ENCODE results near the gene SUSD5.

The SUSD5 gene

DNA sequence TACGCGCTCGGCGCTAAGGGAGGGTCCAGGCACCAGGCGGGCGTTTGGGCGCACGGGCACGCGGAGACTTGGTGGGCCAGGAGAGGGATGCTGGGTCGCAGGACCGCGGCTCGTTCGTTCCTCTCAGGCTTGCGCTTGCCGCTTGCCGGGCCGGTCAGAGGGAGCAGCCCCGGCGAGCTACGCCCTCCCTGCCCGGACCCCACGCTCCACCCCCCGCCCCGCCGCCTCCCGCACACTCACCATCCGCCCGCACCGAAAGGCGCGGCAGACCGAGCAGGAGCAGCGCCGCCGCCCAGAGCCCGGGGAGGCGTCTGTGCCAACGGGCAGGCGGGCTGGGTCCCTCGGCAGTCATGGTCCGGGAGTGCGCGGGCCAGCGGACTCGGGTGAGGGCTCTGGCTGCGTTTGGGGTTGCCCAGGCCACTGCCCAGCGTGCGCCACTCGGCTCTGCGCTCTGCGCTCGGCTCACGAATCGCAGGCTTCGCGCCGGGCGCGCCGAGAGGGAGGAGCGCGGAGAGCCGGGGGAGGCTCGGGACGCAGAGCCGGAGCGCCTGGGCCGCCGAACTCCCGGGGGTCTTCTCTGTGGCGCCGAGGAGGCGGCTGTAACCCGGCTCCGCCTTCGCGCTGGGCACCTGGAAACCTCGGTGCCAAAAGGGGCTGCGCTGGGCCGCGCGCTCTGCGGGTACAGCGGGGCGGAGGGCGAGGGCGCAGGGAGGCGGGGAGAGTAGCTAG lies at the start of gene SUSD5:
TSS of gene SUSD5 (minus strand) at position 365 of the 729 bp plus-strand sequence. CDS start at position 352, 13 bp downstream.
- peak; percentile 21 for DNase-seq

DNA sequence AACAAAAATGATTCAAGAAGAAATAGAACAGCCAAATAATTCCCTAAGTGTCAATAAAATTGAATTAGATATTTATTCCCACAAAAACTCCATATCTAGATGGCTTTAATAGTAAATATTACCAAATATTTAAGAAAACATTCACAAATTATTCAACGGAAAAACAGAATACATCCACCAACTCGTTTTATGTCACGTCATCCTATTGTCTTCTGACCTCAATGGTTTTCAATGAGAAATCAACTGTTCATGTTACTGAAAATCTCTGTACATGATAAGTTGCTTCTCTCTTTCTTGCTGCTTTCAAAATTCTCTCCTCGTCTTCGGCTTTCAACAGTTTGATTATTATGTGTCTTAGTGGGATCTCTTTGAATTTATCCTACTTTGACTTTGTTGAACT lies 41.5 kb upstream of the SUSD5 start:
- no peak for DNase-seq

DNA sequence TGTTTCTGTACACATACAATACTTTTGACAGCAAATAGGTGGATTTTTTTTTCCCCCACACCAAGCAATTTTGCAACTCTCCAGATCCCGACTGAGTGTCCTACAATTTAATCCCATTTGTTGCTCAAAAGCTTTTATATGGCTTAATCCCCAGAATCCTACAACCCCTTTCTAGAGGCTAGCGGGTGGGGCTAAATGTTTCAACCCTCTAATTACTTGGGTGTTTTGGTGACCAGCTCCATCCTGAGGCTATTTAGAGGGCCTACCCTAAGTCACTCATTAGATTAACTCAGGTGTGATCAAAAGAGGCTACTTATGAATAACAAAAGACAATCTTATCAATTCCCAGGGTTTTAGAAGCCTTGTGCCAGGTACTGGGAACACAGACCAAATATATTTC lies 37.6 kb upstream of the SUSD5 start:
- no peak for DNase-seq

DNA sequence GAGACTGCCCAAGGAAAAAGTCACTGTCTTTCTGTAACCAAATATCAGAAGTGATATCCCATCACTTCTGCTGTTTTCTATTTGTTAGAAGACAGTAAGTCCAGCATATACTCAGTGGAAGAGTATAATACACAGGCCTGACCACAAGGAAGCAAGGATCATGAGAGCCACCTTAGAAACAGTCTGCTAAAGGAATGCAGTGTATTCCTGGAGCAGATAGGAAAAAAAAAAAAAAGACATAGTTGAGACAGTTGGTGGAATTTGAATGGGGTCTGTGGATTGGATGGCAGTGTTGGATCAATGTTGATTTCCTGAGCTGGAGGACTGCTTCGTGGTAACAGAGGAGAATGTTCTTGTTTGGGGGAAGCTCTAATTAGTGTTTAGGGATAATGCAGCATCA lies 32.1 kb upstream of the SUSD5 start:
- DNase-seq, result no peak

DNA sequence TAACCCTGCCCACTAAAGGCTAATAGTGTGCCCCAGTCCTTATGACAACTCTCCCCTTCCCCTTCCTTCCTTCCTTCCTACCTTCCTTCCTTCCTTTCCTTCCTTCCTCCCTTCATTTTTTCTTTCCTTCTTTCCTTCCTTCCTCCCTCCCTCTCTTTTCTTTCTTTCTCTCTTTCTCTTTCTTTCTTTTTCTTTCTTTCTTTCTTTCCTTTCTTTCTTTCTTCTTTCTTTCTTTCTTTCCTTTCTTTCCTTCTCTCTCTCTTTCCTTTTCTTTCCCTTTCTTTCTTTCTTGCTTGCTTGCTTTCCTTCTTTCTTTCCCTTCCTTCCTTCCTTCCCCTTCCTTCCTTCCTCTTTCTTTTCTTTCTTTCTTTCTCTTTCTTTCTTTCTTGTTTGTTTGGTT lies 28.2 kb upstream of the SUSD5 start:
- DNase-seq, result no peak

DNA sequence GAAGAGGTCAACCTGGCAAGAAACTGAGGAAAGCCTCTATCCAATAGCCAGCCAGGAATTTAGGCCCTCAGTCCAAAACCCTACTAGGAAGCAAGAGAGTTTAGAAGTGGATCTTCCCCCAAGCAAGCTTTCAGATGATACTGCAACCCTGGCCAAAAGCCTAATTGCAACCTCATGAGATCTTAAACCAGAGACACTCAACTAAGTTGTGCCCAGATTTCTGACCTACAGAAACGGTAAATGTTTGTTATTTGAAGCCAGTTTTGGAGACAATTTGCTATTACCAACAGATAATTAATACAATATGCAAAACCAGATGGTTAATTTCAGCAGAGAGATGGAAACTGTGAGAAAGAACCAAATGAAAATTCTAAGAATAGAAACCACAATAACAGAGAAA lies 21.7 kb upstream of the SUSD5 start:
- DNase-seq, result no peak

DNA sequence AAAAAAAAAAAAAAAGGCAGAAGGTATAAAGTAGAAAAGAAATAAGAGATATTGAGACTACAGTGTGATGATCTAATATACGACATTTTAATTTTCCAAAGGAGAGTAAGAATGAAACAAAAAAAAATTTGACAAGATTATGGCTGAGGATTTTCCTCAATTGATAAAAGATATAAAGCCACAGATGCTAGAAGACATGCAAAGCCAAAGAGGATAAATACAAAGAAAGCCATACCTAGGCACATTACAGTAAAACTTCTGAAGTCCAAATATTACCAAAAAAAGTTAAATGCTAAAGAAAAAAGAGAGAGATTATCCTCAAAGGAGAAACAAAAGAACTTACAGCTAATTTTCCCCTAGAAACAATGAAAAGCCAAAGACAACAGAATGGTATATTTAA lies 20.3 kb upstream of the SUSD5 start:
- DNase-seq, result no peak

DNA sequence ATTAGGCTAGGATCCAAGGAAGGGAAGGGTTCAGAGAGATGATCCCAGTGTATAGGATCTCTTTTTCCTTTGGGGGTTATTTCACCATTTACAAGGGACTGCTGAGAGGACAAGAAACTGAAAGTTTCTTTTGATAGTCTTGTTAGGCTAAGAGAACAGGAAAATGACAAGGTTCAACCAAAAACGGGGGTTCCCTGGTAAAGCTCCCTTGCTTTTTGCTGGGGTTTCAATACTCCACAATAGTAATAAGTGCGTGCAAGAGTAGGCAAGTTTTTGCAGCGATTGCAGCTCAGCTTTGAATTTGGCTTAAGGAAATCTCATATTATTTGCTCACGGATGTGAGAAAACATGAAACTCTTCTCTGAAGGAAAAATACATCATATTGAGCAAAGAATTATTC lies 18.8 kb upstream of the SUSD5 start:
- no peak for DNase-seq

DNA sequence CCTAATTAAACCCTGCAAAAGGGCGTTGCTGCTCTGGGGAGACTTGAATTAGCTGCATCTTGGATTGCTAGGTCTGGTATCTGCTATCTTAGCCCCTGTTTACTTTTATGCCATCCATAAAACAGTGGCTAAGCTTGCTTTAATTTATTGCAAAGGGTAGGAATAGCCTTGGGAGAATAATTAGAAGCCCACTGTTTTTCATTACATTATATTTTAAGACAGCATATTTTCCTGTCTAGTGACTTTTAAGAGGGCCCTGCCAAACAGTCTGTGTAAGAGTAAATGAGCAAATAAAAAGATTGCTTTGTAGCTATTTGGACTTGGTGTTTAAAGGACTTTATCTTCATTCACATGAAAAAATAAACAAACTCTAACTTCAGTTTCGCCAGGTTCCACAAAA lies 17.4 kb upstream of the SUSD5 start:
- DNase-seq, result peak; percentile 41

DNA sequence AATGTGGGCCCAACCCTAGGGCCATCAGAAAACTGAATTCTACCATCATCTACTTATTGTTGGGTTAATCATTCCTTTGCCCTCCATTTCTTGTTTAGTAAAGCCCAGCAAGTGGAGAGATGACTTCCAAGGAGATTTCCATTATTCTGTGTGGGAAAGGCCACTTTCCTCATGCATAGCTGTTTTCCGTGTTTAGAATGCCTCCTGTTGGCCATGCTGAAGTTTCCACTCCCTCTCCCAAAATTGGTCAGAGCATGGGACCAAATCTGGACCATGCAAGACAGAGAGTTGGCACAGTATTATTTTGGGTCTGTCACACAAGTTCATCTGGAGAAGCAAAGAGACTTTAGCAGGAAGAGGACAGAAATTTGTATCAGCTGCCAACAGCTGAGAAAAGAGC lies 15.3 kb upstream of the SUSD5 start:
- DNase-seq, result no peak

DNA sequence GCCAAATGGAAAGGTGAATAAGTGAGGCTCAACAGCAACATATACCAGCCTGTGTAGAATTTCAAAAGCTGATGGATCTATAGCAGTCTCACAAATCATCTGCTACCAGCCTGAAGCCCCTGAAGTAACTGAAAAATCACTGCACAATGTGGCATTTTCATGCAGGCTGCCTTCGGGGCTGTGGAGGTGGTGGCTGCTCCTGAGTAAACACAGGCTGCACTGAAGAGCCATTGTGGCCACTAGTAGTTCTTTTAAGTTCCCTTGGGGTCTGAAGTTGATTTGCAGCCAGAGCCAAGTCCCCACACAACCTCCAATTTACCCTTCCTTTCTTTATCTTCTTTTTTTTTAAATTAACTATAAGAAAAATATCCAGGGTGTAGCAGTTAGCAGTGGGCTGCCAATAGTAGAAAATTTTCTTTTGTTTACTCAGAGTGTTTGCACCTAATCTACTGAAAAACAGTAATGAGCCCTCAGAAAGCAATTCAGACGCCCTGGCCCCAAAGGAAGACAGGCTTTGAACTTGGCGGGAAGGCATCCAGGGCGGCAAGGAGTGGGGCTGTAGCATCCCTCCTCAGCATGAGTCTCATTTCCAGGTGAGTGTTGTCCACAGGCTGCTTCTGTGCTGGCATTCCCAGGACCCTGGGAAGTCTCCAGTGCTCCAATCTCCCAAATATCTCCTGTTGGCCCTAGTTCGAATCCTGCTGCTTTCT lies 13.3 kb upstream of the SUSD5 start:
- DNase-seq, result peak; percentile 30

DNA sequence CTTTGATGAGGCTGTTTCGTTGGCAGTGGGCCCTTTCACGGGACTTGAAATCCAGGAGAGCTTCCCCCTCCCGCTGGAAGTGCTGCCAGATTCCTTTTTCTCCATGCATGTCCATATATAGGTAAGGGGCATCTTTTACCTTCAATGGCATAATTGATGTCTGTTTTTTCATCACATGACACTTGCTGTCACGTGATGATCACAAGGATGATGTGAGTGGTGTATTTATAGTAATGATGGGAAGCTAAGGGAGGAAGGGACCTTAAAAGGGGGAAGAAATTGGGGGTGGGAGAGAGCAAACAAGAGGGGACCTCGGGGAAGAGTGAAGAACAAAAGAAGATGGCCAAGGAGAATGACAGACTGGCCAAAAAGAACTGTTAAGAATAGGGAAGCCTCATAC lies 11.3 kb upstream of the SUSD5 start:
- no peak for DNase-seq

DNA sequence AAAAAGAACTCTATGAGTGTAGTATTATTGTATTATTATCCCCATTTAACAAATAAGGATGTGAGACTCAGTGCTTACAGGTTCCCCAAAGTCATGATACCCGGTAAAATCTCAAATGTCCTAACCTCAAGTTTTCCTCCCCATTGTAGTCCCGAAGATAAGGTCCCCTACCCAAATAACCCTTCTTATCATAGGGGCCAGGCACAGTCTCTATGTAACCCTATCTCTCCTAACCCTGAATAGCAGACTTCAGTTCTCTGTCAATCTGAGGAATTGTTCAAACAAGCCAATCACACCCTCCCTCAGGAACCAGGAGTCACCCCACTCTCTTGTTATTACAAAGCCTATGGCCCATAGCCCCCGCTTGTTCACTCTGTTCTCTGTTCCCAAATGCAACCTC lies 10.5 kb upstream of the SUSD5 start:
- DNase-seq, result no peak

DNA sequence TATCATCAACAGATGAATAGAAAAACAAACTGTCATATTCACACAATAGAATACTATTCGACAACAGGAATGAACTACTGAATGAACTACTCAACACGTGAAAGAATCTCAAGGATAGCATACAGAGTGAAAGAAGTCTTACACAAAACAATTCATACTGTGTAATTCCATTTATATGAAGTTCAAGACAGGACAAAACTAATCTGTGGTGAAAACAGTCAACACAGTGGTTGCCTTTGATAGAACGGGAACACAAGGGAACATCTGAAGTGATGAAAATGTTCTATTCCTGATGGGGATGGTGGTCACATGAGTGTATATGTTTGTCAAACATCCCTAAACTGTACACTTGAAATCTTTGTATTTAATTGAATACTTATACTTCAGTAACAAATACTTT lies 2.6 kb upstream of the SUSD5 start:
- DNase-seq, result no peak

DNA sequence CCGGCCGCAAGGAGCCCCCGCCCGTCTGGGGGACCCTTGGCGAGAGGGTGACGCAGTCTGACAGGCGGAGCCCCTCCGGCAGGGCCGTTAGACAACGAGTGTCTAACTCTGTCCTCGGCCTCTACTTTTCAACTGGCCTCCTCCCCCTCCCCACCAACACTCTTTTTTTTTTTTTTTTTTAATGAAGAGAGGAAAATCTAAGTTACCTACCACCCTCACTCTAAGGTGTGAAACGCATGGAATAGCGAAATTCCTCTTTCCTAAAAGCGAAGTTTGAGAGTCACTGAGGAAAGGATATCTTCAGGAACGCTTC lies 521 bp upstream of the SUSD5 start:
- no peak for DNase-seq

DNA sequence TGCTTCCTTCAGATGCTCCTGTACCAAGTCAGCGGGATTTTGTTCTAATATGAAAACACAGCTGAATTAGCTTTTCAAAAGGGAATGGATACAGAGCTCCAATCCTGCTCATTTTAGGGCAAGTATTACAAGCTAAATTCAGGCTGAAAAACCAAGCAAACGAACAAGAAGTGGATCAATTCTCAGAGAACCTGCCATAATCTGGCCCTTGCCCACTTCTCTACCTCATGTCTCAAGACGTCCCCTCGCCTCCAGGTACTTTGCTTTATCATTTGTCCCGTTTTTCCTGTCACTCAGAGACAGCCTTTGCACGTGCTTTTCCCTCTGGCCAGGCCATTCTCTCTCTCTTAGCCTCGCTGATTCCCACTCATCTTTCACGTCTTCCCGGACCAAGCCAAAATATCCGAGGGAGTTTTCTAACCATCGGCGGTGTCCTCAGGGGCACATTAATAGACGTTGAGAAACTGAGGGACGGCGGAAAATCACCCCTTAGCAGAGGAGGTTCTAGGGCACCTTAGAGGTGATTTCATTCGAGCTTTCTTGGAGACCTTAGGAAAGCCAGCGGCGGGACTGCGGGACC lies 654 bp downstream of the SUSD5 start:
- DNase-seq, result no peak

DNA sequence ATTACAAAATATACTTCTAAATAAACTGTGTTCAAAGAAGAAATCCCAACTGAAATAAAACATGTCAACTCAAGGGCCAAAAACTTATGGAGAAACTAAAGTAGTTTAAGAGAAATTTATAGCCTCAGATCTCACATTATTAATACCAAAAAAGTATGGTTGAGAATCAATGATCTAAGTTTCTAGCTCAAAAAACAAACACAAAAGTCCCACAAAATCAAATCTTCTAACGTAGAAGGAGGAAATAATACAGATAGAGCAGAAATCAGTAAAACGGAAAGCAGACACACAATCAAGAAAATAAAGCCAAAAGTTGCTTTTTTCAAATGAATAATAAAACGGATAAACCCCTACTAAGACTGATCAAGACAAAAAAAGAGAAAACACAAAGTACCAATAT lies 2.9 kb downstream of the SUSD5 start:
- DNase-seq, result no peak

DNA sequence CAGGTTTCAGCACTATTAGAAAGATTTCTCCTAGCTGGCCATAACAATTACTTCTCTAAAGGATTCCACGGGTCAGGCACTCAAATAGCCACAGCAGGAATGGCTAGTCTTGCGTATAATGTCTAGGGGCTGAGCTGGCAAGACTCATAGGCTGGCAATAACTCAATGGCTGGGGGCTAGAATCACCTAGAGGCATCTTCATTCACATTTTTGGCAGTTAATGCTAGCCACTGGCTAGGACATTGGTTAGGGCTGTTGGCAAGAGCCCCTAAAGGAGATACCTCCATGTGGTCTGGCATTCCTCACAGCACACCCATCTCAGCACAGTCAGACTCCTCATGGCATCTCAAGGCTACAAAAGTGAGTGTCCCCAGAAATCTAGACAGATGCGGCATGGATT lies 6.2 kb downstream of the SUSD5 start:
- DNase-seq, result no peak

DNA sequence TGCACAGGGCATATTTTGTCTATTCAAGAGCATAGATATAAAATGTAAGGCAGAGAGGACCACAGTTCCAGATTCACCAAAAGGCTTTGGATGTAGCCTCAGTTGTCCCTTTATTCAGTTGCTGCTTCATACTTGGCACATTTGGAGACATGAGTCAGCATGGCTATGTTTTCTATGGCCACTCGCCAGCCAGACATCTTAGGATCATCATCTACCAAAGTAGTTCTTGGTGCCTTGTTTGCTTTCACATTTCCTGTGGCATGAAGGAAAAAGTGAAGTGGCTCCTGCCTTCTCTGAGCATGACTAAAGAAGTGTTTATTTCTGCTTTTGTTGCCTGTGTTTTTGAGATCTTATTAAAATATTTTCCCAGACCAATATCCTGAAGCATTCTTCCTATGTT lies 7.2 kb downstream of the SUSD5 start:
- no peak for DNase-seq

DNA sequence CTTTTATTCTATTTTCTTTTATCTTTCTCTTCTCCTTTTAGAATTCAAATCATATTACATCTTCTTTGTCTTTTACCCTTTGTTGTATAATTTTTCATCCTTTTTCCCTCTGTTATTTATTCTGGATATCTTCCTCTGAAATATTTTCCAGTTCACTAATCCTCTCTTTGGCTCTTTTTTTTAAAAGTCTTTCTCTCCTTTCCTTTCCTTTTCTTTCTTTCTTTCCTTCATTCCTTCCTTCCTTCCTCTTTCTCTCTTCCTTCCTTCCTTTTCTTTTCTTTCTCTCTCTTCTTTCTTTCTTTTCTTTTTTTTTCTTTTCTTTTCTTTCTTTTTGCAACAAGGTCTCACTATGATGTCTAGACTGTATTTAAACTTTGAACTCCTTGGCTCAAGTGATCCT lies 9.3 kb downstream of the SUSD5 start:
- no peak for DNase-seq

DNA sequence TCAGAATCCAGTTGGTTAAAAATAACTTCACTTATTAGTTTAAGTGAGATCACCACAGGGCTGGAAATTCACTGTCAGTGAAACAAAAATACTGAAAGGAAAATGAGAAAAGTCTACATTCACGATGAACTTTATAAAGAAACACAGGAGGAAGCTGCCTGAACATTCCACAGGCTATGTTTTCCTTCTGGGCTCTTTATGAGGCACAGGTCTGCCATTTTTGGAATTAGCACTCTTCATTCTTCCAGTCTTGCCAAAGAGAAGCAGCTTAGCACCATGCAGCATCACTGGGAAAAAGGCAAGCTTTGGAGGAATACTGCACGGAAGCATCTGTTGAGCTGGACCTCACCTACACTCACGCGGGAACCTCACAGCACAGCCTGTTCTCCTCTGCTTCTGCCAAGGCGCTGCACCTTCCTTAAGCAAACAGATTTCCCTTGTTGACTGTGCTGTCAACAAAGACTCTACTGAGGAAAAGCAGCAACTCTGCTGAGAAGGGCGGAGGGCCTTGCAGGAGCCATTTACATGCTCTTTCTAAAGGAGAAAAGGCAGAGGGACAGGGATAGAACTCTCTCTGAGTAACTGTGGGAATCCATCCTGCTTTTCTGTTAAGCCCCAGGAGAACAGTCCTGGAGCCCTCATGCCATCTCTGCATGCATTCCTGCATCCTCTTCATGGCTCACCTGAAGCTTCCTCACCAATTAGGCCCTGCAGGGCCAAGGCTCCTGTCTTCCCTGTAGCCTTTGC lies 15.7 kb downstream of the SUSD5 start:
- DNase-seq, result no peak

DNA sequence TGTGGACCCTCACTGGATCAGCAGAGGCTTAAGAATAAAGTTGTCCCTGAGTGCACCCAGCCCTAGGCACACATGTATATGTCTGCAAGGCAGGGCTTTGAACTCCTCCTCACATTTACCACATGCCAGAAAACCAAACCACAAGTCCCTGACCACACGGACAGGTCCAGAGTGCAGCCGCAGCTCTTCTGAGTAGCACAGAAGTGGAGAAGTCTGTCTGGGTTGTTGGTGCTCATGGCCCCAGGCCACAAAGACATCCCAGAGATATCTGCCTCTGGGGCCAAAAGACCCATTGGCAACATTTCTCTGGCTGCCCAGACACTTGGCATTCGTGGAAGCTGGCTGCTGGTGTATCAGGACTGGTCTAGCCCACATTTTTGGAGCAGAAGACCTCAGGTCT lies 17.4 kb downstream of the SUSD5 start:
- no peak for DNase-seq

DNA sequence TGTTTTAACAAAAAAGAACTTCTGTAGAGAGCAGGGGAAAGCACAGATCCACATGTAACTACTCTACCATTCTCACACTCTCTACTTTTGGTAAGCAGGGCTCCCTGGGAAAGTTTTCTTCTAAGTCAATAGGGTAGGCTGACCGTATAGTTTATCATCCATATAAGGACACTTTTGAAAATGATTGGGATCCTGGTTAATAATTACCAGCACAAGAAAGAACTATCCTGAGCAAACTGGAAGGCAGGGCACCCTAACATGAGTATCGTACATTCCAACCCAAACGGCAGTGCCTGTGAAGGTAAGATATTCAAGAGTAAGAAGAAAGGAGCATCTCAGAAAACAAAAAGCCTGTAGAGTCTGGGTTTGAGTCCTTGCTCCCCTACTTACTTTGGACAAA lies 22.1 kb downstream of the SUSD5 start:
- no peak for DNase-seq

DNA sequence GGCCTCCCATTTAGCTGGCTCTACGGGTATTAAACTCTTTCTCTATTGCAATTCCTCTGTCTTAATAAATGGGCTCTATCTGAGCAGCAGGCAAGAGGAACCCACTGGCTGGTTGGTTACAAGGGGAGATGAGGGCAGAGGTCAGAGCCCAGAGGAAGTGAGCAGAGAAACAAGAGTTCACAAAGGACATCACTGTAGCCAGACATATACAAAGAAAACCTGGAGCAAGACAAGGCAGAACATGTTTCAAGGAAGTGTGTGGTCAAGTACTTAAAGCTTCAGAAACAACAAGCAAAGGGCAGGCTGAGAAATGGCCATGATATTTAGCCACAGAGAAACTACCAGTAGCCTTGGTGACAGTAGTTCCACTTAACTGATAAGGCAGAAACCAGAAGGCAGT lies 24.3 kb downstream of the SUSD5 start:
- no peak for DNase-seq

All from DMS79 (cell line).